Fibroblast of lung (primary cell): ENCODE data around the gene PADI1. TPM values are rescaled to one million over a fixed set of nuclear protein-coding genes. Genes with fewer than 3 reads are reported as not detected.

Experiments
- DNase-seq, 2 donors: peaks; one replicate each; pipeline versions ENCODE4 v3.0.0 to v3.0.0-alpha.2; 2010; ENCODE audit warnings: low read depth in 2 of 2
- H2AFZ ChIP-seq: 2 replicates; pipeline ENCODE4 v1.5.1; 2012; ENCODE audit warnings: low read length, control low read depth, inconsistent platforms
- H3K27ac ChIP-seq: 2 replicates; pipeline ENCODE4 v1.5.1; 2011; ENCODE audit warnings: low read length, control low read depth; ENCODE audit not compliant: insufficient read depth
- H3K27me3 ChIP-seq: 2 replicates; pipeline ENCODE4 v1.5.1; 2011; ENCODE audit warnings: mild to moderate bottlenecking, low read length; ENCODE audit not compliant: control insufficient read depth, insufficient read depth
- H3K36me3 ChIP-seq: 2 replicates; pipeline ENCODE4 v1.5.1; 2011; ENCODE audit warnings: low read length; ENCODE audit not compliant: control insufficient read depth, insufficient read depth
- H3K4me1 ChIP-seq: 2 replicates; pipeline ENCODE4 v1.5.1; 2011; ENCODE audit warnings: low read length; ENCODE audit not compliant: control insufficient read depth, insufficient read depth; ENCODE audit errors: extremely low read depth
- H3K4me2 ChIP-seq: 2 replicates; pipeline ENCODE4 v1.5.1; 2011; ENCODE audit warnings: low read length, control low read depth; ENCODE audit not compliant: insufficient read depth; ENCODE audit errors: extremely low read depth
- H3K4me3 ChIP-seq, 4 experiments: fragments of 200-600 bp in 1 of 4; sonication (generic) in 1 of 4; replicated peaks in 1 of 4; 2 replicates each; pipeline ENCODE4 v1.5.1; 2011 to 2016; ENCODE audit warnings: low read length in 4 of 4, low read depth in 3 of 4, mild to moderate bottlenecking in 3 of 4, control low read depth in 2 of 4, inconsistent platforms in 1 of 4, mixed read lengths in 1 of 4; ENCODE audit not compliant: insufficient read depth in 1 of 4; ENCODE audit errors: control extremely low read depth in 1 of 4
- H3K79me2 ChIP-seq: 2 replicates; pipeline ENCODE4 v1.5.1; 2012; ENCODE audit warnings: mild to moderate bottlenecking, low read length, inconsistent platforms; ENCODE audit not compliant: control insufficient read depth, insufficient read depth
- H3K9ac ChIP-seq: 2 replicates; pipeline ENCODE4 v1.5.1; 2011; ENCODE audit warnings: mild to moderate bottlenecking, low read length, control low read depth; ENCODE audit not compliant: insufficient read depth
- H3K9me3 ChIP-seq: 2 replicates; pipeline ENCODE4 v1.5.1; 2012; ENCODE audit warnings: low read depth, low read length; ENCODE audit not compliant: control insufficient read depth, insufficient read depth
- H4K20me1 ChIP-seq: 2 replicates; pipeline ENCODE4 v1.5.1; 2011; ENCODE audit warnings: low read length; ENCODE audit not compliant: control insufficient read depth, insufficient read depth; ENCODE audit errors: extremely low read depth
- EZH2 ChIP-seq: IDR thresholded peaks from 2 replicates; pipeline ENCODE4 v1.5.1; 2012; ENCODE audit warnings: low read length, control low read depth, mild to moderate bottlenecking; ENCODE audit errors: missing control alignments
- polyA plus RNA-seq, 2 donors: library from polyadenylated mRNA; depleted of rRNA in 1 of 2; stranded (reverse) in 1 of 2; unstranded in 1 of 2; fragments of >200 nt; gene quantifications; 2 replicates each; pipeline ENCODE4 v1.2.1, GENCODE V29; 2011 to 2012; ENCODE audit warnings: missing spikeins in 1 of 2
- total RNA-seq: library from RNA; depleted of rRNA; stranded (reverse); fragments of >200 nt; gene quantifications from 2 replicates; pipeline ENCODE4 v1.2.1, GENCODE V29; 2014
- TF ChIP-seq, protein P1 (sequence below), 2 donors: IDR thresholded peaks in 1 of 2; conservative IDR thresholded peaks in 1 of 2; 1 replicate in 1 of 2; 2 replicates in 1 of 2; pipeline ENCODE4 v1.5.1; 2011 to 2012; ENCODE audit warnings: low read length in 2 of 2, control low read depth in 1 of 2, inconsistent platforms in 1 of 2, low read depth in 1 of 2, mild to moderate bottlenecking in 1 of 2

PADI1 gene
- total and polyA plus RNA-seq, 2 donors (not counting 1 experiment from before 2014, with no cell fraction given) = not detected

DNA sequence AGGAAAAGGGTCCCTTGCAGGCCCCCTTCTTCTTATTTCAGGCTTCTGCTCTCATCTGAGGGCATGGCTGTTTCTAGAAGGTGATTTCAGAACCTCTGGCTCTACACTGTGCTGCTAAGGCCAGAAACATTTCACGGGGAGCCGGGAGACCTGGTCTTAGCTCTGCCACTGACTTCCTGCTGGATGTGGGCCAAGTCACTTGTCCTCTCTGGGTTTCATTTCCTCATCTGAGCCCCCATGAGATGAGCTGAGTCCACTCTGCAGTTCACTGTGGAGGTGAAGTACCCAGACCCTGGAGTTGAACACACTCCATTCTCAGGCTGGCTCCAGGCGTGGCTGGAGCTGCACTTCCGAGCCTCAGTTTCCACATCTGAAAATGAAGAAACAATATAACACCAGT lies 2.1 kb downstream of the PADI1 start:
- H4K20me1 ChIP-seq = no peaks in the 10 kb centered on the region
- no peak overlapping the region for H3K27ac ChIP-seq
- no peak overlapping the region for H2AFZ ChIP-seq
- DNase-seq = no peak
- no peaks in the 10 kb centered on the region for H3K36me3 ChIP-seq
- peaks cover 6% of the 10 kb centered on the region for H3K27me3 ChIP-seq
- no peak overlapping the region for H3K4me3 ChIP-seq
- no peaks in the 10 kb centered on the region for H3K4me1 ChIP-seq
- H3K79me2 ChIP-seq = no peaks in the 10 kb centered on the region
- TF ChIP-seq, protein P1, sequence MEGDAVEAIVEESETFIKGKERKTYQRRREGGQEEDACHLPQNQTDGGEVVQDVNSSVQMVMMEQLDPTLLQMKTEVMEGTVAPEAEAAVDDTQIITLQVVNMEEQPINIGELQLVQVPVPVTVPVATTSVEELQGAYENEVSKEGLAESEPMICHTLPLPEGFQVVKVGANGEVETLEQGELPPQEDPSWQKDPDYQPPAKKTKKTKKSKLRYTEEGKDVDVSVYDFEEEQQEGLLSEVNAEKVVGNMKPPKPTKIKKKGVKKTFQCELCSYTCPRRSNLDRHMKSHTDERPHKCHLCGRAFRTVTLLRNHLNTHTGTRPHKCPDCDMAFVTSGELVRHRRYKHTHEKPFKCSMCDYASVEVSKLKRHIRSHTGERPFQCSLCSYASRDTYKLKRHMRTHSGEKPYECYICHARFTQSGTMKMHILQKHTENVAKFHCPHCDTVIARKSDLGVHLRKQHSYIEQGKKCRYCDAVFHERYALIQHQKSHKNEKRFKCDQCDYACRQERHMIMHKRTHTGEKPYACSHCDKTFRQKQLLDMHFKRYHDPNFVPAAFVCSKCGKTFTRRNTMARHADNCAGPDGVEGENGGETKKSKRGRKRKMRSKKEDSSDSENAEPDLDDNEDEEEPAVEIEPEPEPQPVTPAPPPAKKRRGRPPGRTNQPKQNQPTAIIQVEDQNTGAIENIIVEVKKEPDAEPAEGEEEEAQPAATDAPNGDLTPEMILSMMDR (conservative IDR thresholded peaks at IDR 0.05 in 1 of 2, IDR thresholded peaks at IDR 0.05 in 1 of 2; ENCODE audit: low read depth in 1 of 2, low read length in 2 of 2) = no peak
- TF ChIP-seq EZH2 = no peak
- H3K9me3 ChIP-seq = no peaks in the 10 kb centered on the region
- H3K4me2 ChIP-seq = no peak overlapping the region
- H3K9ac ChIP-seq = no peak overlapping the region

DNA sequence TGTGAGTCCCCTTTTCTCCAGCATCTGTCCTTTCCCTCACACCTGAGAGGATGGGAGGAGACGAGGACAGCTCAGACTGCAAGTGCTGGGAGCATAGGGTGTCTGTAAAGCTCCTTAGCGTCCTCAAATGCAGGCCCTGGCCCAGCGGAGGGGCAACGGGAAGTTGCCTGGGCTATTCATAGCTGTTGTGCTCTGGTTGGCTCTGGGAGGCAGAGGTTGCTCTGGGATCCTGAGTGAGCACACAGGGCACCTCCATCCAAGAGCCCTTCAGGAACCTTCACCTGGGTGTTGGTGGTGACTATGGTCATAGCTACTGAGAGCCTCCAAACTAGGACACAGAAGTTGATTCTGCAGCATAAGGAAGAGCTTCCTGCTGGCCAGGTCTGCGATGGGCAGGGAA lies 2.6 kb downstream of the PADI1 start:
- no peak overlapping the region for H2AFZ ChIP-seq
- H3K27ac ChIP-seq = no peak overlapping the region
- H3K4me1 ChIP-seq = no peaks in the 10 kb centered on the region
- no peak overlapping the region for H3K4me2 ChIP-seq
- TF ChIP-seq EZH2 = no peak
- TF ChIP-seq, protein P1 (conservative IDR thresholded peaks at IDR 0.05 in 1 of 2, IDR thresholded peaks at IDR 0.05 in 1 of 2; ENCODE audit: low read depth in 1 of 2, low read length in 2 of 2) = no peak
- H3K4me3 ChIP-seq = no peak overlapping the region
- peaks cover 6% of the 10 kb centered on the region for H3K27me3 ChIP-seq
- H4K20me1 ChIP-seq = no peaks in the 10 kb centered on the region
- no peaks in the 10 kb centered on the region for H3K9me3 ChIP-seq
- H3K9ac ChIP-seq = no peak overlapping the region
- no peaks in the 10 kb centered on the region for H3K36me3 ChIP-seq
- no peaks in the 10 kb centered on the region for H3K79me2 ChIP-seq
- no peak for DNase-seq

DNA sequence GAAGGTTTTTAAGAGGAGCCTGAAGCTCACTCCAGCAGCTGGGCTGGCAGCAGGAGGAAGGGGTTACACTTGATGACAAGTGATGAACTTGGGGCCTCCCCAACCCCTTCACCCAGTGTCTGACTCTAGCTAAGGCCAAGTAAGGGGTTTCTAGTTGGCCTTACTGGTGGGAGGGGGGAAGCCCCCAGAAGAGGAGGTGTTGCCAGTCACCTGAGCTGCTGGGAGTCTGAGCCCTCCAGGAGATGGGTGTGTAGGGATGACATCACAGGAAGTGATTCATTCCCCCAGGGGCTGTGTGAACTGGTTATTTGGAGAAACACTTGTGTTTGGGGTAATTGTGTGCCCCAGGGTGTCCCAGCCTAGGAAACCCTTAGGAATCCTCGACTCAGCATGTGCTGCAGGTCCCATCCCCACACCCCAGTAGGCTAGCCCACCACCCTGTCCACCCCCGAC lies 3.1 kb downstream of the PADI1 start:
- Histone ChIP-seq H3K4me3 (no peak overlapping the region), H3K79me2 (no peaks in the 10 kb centered on the region), H3K27me3 (peaks cover 6% of the 10 kb centered on the region), H3K27ac (no peak overlapping the region), H3K9me3 (no peaks in the 10 kb centered on the region), H3K9ac (no peak overlapping the region), H3K36me3 (no peaks in the 10 kb centered on the region), H2AFZ (no peak overlapping the region), H3K4me1 (no peaks in the 10 kb centered on the region), H4K20me1 (no peaks in the 10 kb centered on the region), H3K4me2 (no peak overlapping the region)
- peak; percentile 35 to 70 for DNase-seq
- TF ChIP-seq, protein P1 (conservative IDR thresholded peaks at IDR 0.05 in 1 of 2, IDR thresholded peaks at IDR 0.05 in 1 of 2; ENCODE audit: low read depth in 1 of 2, low read length in 2 of 2) = no peak
- no peak for TF ChIP-seq EZH2
